MM.1S (cell line): ENCODE data around the gene SLC29A1.

Source experiments
- DNase-seq: peaks from one replicate; pipeline ENCODE4 v3.0.0-alpha.2; 2015
- H2AFZ ChIP-seq: fragments of 300-600 bp; sonication (generic); 2 replicates; pipeline ENCODE4 v1.6.0; 2016; ENCODE audit warnings: antibody characterized with exemption, low read length
- H3F3A ChIP-seq: fragments of 300-600 bp; sonication (generic); 2 replicates; pipeline ENCODE4 v1.6.1; 2016; ENCODE audit warnings: mild to moderate bottlenecking, antibody characterized with exemption, low read length, moderate library complexity, mixed read lengths; ENCODE audit not compliant: insufficient read depth
- H3K27ac ChIP-seq: fragments of 300-600 bp; sonication (generic); 2 replicates; pipeline ENCODE4 v1.5.1; 2016; ENCODE audit warnings: mild to moderate bottlenecking, low read length
- H3K27me3 ChIP-seq: fragments of 300-600 bp; sonication (generic); replicated peaks from 2 replicates; pipeline ENCODE4 v1.6.0; 2016; ENCODE audit warnings: low read length; ENCODE audit not compliant: insufficient read depth
- H3K36me3 ChIP-seq: fragments of 300-600 bp; sonication (generic); replicated peaks from 2 replicates; pipeline ENCODE4 v1.6.1; 2016; ENCODE audit warnings: mild to moderate bottlenecking, low read length, mixed read lengths; ENCODE audit not compliant: insufficient read depth
- H3K4me1 ChIP-seq: fragments of 300-600 bp; sonication (generic); 2 replicates; pipeline ENCODE4 v1.6.1; 2016; ENCODE audit warnings: low read length, mixed read lengths
- H3K4me2 ChIP-seq: fragments of 300-600 bp; sonication (generic); 2 replicates; pipeline ENCODE4 v1.6.0; 2016; ENCODE audit warnings: low read depth, low read length
- H3K4me3 ChIP-seq: fragments of 300-600 bp; sonication (generic); 2 replicates; pipeline ENCODE4 v1.5.1; 2016; ENCODE audit warnings: low read length, mixed read lengths
- H3K79me2 ChIP-seq: fragments of 300-600 bp; sonication (generic); 2 replicates; pipeline ENCODE4 v1.6.1; 2016; ENCODE audit warnings: mixed run types, low read length, mixed read lengths
- H3K9ac ChIP-seq: fragments of 300-600 bp; sonication (generic); 2 replicates; pipeline ENCODE4 v1.6.1; 2016; ENCODE audit warnings: low read length, mixed read lengths
- H3K9me2 ChIP-seq: fragments of 300-600 bp; sonication (generic); replicated peaks from 2 replicates; pipeline ENCODE4 v1.6.1; 2016; ENCODE audit warnings: mild to moderate bottlenecking, low read length, mixed read lengths; ENCODE audit not compliant: insufficient read depth
- H3K9me3 ChIP-seq: fragments of 300-600 bp; sonication (generic); replicated peaks from 2 replicates; pipeline ENCODE4 v1.6.1; 2016; ENCODE audit warnings: mild to moderate bottlenecking, low read length, mixed read lengths; ENCODE audit not compliant: insufficient read depth
- H4K20me1 ChIP-seq: fragments of 300-600 bp; sonication (generic); 2 replicates; pipeline ENCODE4 v1.6.1; 2016; ENCODE audit warnings: mild to moderate bottlenecking, low read length, moderate library complexity, mixed read lengths; ENCODE audit not compliant: insufficient read depth
- CTCF ChIP-seq: fragments of 300-600 bp; sonication (generic); IDR thresholded peaks from 2 replicates; pipeline ENCODE4 v1.5.1; 2016; ENCODE audit warnings: antibody characterized with exemption, low read length, mixed read lengths
- EZH2 ChIP-seq: fragments of 300-600 bp; sonication (generic); optimal IDR thresholded peaks from 2 replicates; pipeline ENCODE3; 2017; ENCODE audit warnings: low read depth, mild to moderate bottlenecking, antibody characterized with exemption, low read length, mixed read lengths
- EZH2phosphoT487 ChIP-seq: fragments of 300-600 bp; sonication (generic); IDR thresholded peaks from 2 replicates; pipeline ENCODE4 v1.6.1; 2018; ENCODE audit warnings: antibody characterized with exemption, low read length

SLC29A1 gene

GRCh38 chr6:44250067-44250717 lies 26.8 kb downstream of the SLC29A1 start:
- Histone ChIP-seq H3K79me2 (peaks cover 84% of the 10 kb centered on the region), H3K36me3 (peaks cover 20% of the 10 kb centered on the region), H3K27ac (no peak overlapping the region)

GRCh38 chr6:44250718-44251123 lies 27.3 kb downstream of the SLC29A1 start:
- Histone ChIP-seq H3K4me3 (no peak overlapping the region), H3F3A (peaks cover 84% of the 10 kb centered on the region), H3K4me2 (peak overlapping the region; percentile 39; the same call in 1 of the 2 replicates), H2AFZ (no peak overlapping the region), H4K20me1 (peaks cover 71% of the 10 kb centered on the region), H3K9ac (no peak overlapping the region), H3K79me2 (peaks cover 82% of the 10 kb centered on the region), H3K9me2 (no peaks in the 10 kb centered on the region), H3K27me3 (no peaks in the 10 kb centered on the region), H3K4me1 (peaks cover 42% of the 10 kb centered on the region), H3K27ac (no peak overlapping the region), H3K9me3 (no peaks in the 10 kb centered on the region), H3K36me3 (peaks cover 20% of the 10 kb centered on the region)
- DNase-seq: no peak
- no peak for TF ChIP-seq CTCF
- no peak for TF ChIP-seq EZH2phosphoT487
- no peak for TF ChIP-seq EZH2

More at GRCh38 chr6:44250067-44250717, 26.8 kb downstream of the SLC29A1 start:
- peaks cover 42% of the 10 kb centered on the region for H3K4me1 ChIP-seq
- H3K9me3 ChIP-seq: no peaks in the 10 kb centered on the region
- no peak overlapping the region for H3K4me3 ChIP-seq
- no peak for TF ChIP-seq CTCF
- TF ChIP-seq EZH2phosphoT487: no peak
- TF ChIP-seq EZH2: no peak
- no peak for DNase-seq
- peaks cover 69% of the 10 kb centered on the region for H4K20me1 ChIP-seq
- H3K4me2 ChIP-seq: peak overlapping the region; percentile 39; the same call in 1 of the 2 replicates
- H2AFZ ChIP-seq: no peak overlapping the region
- H3K9me2 ChIP-seq: no peaks in the 10 kb centered on the region
- no peaks in the 10 kb centered on the region for H3K27me3 ChIP-seq
- peaks cover 83% of the 10 kb centered on the region for H3F3A ChIP-seq
- H3K9ac ChIP-seq: no peak overlapping the region

DNA sequence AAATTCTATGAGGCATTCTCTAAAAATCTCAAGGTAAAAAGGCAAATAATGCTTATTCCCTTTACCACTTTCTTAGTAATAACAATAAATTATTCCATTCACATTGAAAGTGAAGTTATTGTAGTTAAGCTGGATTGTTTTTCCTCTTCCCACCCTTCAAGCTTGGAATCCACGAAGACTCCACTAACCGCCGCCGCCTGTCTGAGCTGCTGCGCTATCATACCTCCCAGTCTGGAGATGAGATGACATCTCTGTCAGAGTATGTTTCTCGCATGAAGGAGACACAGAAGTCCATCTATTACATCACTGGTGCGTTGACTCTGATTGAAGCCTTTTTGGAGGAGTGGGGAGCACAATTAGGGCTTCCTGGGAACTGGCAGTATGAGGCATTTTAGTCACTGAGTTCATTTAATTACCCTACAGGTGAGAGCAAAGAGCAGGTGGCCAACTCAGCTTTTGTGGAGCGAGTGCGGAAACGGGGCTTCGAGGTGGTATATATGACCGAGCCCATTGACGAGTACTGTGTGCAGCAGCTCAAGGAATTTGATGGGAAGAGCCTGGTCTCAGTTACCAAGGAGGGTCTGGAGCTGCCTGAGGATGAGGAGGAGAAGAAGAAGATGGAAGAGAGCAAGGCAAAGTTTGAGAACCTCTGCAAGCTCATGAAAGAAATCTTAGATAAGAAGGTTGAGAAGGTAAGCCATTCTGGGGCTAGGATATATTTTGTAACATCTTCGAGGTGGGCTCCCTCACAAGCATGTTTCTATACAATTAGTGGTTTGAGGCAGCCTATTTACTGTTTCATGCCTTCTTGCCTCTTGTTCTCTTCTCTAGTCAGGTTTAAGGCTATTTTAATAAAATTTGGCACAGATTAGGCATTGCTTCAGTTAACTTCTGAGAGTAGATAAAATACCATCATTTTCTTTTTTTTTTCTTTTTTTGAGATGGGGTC lies 28.5 kb downstream of the SLC29A1 start:
- Histone ChIP-seq H3K27ac (no peak overlapping the region), H3K9ac (no peak overlapping the region), H3F3A (peaks cover 95% of the 10 kb centered on the region), H3K4me3 (no peak overlapping the region), H2AFZ (no peak overlapping the region), H3K4me1 (peaks cover 45% of the 10 kb centered on the region), H3K27me3 (no peaks in the 10 kb centered on the region), H4K20me1 (peaks cover 72% of the 10 kb centered on the region), H3K9me2 (no peaks in the 10 kb centered on the region), H3K79me2 (peaks cover 88% of the 10 kb centered on the region), H3K9me3 (no peaks in the 10 kb centered on the region), H3K4me2 (peak overlapping the region; percentile 5; the same call in 1 of the 2 replicates), H3K36me3 (peaks cover 20% of the 10 kb centered on the region)
- TF ChIP-seq CTCF (no peak), EZH2 (no peak), EZH2phosphoT487 (no peak)
- DNase-seq: no peak
